Gastrocnemius medialis (tissue), 4 donors: Measurements from ENCODE around the gene AKAP6.
"Not testable (repeated sequence)": the region's sequence is repeated elsewhere in the genome, so short reads cannot be mapped to it uniquely, and the experiment has no call there.

Experiments used
- CTCF ChIP-seq, 5 experiments: fragments of 450-650 bp in 3 of 5; fragments of 200-600 bp in 2 of 5; sonication (generic) in 2 of 5; IDR thresholded peaks in 4 of 5; conservative IDR thresholded peaks in 1 of 5; 1 replicate in 4 of 5; 2 replicates in 1 of 5; pipeline ENCODE4 v1.5.1; 2016 to 2019; ENCODE audit warnings: antibody characterized with exemption in 5 of 5, mild to moderate bottlenecking in 3 of 5, moderate library complexity in 3 of 5
- POLR2A ChIP-seq, 2 donors: fragments of 450-650 bp; IDR thresholded peaks; one replicate each; pipeline ENCODE4 v1.6.1; 2017; ENCODE audit warnings: antibody characterized with exemption in 2 of 2, mild to moderate bottlenecking in 2 of 2, moderate library complexity in 2 of 2

GRCh38 chr14:32373174-32373573 lies 44.1 kb downstream of the AKAP6 start:
- not testable (repeated sequence) for TF ChIP-seq CTCF (IDR thresholded peaks at IDR 0.05 in 4 of 5, conservative IDR thresholded peaks at IDR 0.05 in 1 of 5); POLR2A (IDR thresholded peaks at IDR 0.05)
